Activated T-cell treated with anti-CD3 and anti-CD28 coated beads, Interleukin-2, amount 50 U/mL, for 24 hours (primary cell): Measurements from ENCODE around the gene GJD4.

Experiments
- DNase-seq: peaks from one replicate; pipeline ENCODE4 v3.0.0-alpha.2; 2020
- H3K27ac Mint-ChIP-seq: 2 replicates; pipeline ENCODE4 v1.8.0; 2020; ENCODE audit warnings: mild to moderate bottlenecking, mixed read lengths
- H3K27me3 Mint-ChIP-seq: 2 replicates; pipeline ENCODE4 v1.8.0; 2020; ENCODE audit warnings: mixed read lengths
- H3K36me3 Mint-ChIP-seq: 2 replicates; pipeline ENCODE4 v1.8.0; 2020; ENCODE audit warnings: low read depth, mixed read lengths
- H3K4me1 Mint-ChIP-seq: 2 replicates; pipeline ENCODE4 v1.8.0; 2020; ENCODE audit warnings: low read depth, mixed read lengths
- H3K4me3 Mint-ChIP-seq: 2 replicates; pipeline ENCODE4 v1.8.0; 2020; ENCODE audit warnings: mild to moderate bottlenecking, moderate library complexity, mixed read lengths
- H3K9me3 Mint-ChIP-seq: 2 replicates; pipeline ENCODE4 v1.8.0; 2020; ENCODE audit warnings: mixed read lengths

The GJD4 gene

GRCh38 chr10:35605191-35605590 is at the start of gene GJD4:
GJD4 (plus strand) TSS chr10:35605341; CDS start chr10:35605568, 227 bp downstream.
- no peak within 1 kb of the TSS for H3K4me3 Mint-ChIP-seq
- H3K27ac Mint-ChIP-seq, result no peak within 1 kb of the TSS
- H3K36me3 Mint-ChIP-seq, result no peaks in the 10 kb centered on the region
- H3K9me3 Mint-ChIP-seq, result peaks cover 8% of the 10 kb centered on the region
- no peak for DNase-seq
- peaks cover 4% of the 10 kb centered on the region for H3K4me1 Mint-ChIP-seq
- H3K27me3 Mint-ChIP-seq, result peaks cover 69% of the 10 kb centered on the region

GRCh38 chr10:35555962-35556930 is 48.9 kb upstream of the GJD4 start:
- no peak for DNase-seq
- Mint-ChIP-seq H3K27ac (no peak overlapping the region), H3K36me3 (peaks cover 67% of the 10 kb centered on the region)

GRCh38 chr10:35558276-35558675 is 46.9 kb upstream of the GJD4 start:
- H3K36me3 Mint-ChIP-seq, result peaks cover 62% of the 10 kb centered on the region
- H3K27ac Mint-ChIP-seq, result no peak overlapping the region

More at GRCh38 chr10:35555962-35556930, 48.9 kb upstream of the GJD4 start:
- H3K27me3 Mint-ChIP-seq, result no peaks in the 10 kb centered on the region
- no peaks in the 10 kb centered on the region for H3K4me1 Mint-ChIP-seq
- H3K4me3 Mint-ChIP-seq, result no peak overlapping the region
- no peaks in the 10 kb centered on the region for H3K9me3 Mint-ChIP-seq

GRCh38 chr10:35559416-35559815 is 45.7 kb upstream of the GJD4 start:
- H3K27me3 Mint-ChIP-seq, result no peaks in the 10 kb centered on the region
- no peak overlapping the region for H3K27ac Mint-ChIP-seq
- no peaks in the 10 kb centered on the region for H3K9me3 Mint-ChIP-seq
- H3K36me3 Mint-ChIP-seq, result peaks cover 54% of the 10 kb centered on the region
- no peak overlapping the region for H3K4me3 Mint-ChIP-seq
- peaks cover 1% of the 10 kb centered on the region for H3K4me1 Mint-ChIP-seq
- no peak for DNase-seq

More at GRCh38 chr10:35558276-35558675, 46.9 kb upstream of the GJD4 start:
- H3K27me3 Mint-ChIP-seq, result no peaks in the 10 kb centered on the region
- no peaks in the 10 kb centered on the region for H3K9me3 Mint-ChIP-seq
- no peak for DNase-seq
- H3K4me3 Mint-ChIP-seq, result no peak overlapping the region
- H3K4me1 Mint-ChIP-seq, result no peaks in the 10 kb centered on the region

- H3K36me3 Mint-ChIP-seq, result peaks cover 52% of the 10 kb centered on the region
- H3K4me3 Mint-ChIP-seq, result no peak overlapping the region
- peak overlapping the region; percentile 3 for H3K27ac Mint-ChIP-seq
- H3K27me3 Mint-ChIP-seq, result no peaks in the 10 kb centered on the region
- DNase-seq, result no peak
- H3K4me1 Mint-ChIP-seq, result peaks cover 1% of the 10 kb centered on the region
- H3K9me3 Mint-ChIP-seq, result no peaks in the 10 kb centered on the region
Observed at GRCh38 chr10:35561715-35562114, 43.4 kb upstream of the GJD4 start.

- Mint-ChIP-seq H3K36me3 (peaks cover 56% of the 10 kb centered on the region), H3K4me3 (no peak overlapping the region), H3K4me1 (peaks cover 1% of the 10 kb centered on the region), H3K27ac (no peak overlapping the region), H3K27me3 (no peaks in the 10 kb centered on the region), H3K9me3 (no peaks in the 10 kb centered on the region)
- no peak for DNase-seq
Observed at GRCh38 chr10:35562427-35562826, 42.7 kb upstream of the GJD4 start.

GRCh38 chr10:35563261-35563891 is 41.8 kb upstream of the GJD4 start:
- Mint-ChIP-seq H3K4me1 (peaks cover 1% of the 10 kb centered on the region), H3K27ac (no peak overlapping the region), H3K9me3 (no peaks in the 10 kb centered on the region), H3K27me3 (no peaks in the 10 kb centered on the region), H3K36me3 (peaks cover 57% of the 10 kb centered on the region), H3K4me3 (no peak overlapping the region)
- DNase-seq, result peak; percentile 58

- Mint-ChIP-seq H3K9me3 (no peaks in the 10 kb centered on the region), H3K27me3 (no peaks in the 10 kb centered on the region), H3K4me1 (peaks cover 1% of the 10 kb centered on the region), H3K27ac (no peak overlapping the region), H3K4me3 (no peak overlapping the region), H3K36me3 (peaks cover 59% of the 10 kb centered on the region)
- no peak for DNase-seq
Observed at GRCh38 chr10:35564341-35564968, 40.7 kb upstream of the GJD4 start.

GRCh38 chr10:35565602-35566081 is 39.5 kb upstream of the GJD4 start:
- Mint-ChIP-seq H3K27ac (no peak overlapping the region), H3K4me3 (no peak overlapping the region), H3K36me3 (peaks cover 64% of the 10 kb centered on the region), H3K27me3 (no peaks in the 10 kb centered on the region), H3K9me3 (no peaks in the 10 kb centered on the region), H3K4me1 (peaks cover 1% of the 10 kb centered on the region)
- DNase-seq, result no peak

GRCh38 chr10:35567951-35568350 is 37.2 kb upstream of the GJD4 start:
- no peaks in the 10 kb centered on the region for H3K9me3 Mint-ChIP-seq
- no peak for DNase-seq
- no peak overlapping the region for H3K27ac Mint-ChIP-seq
- H3K36me3 Mint-ChIP-seq, result peaks cover 70% of the 10 kb centered on the region
- H3K4me3 Mint-ChIP-seq, result no peak overlapping the region
- peaks cover 1% of the 10 kb centered on the region for H3K4me1 Mint-ChIP-seq
- H3K27me3 Mint-ChIP-seq, result no peaks in the 10 kb centered on the region

GRCh38 chr10:35568483-35569015 is 36.6 kb upstream of the GJD4 start:
- DNase-seq, result no peak
- Mint-ChIP-seq H3K36me3 (peaks cover 73% of the 10 kb centered on the region), H3K27ac (no peak overlapping the region), H3K4me1 (no peaks in the 10 kb centered on the region), H3K4me3 (no peak overlapping the region), H3K9me3 (no peaks in the 10 kb centered on the region), H3K27me3 (no peaks in the 10 kb centered on the region)

- no peak for DNase-seq
- Mint-ChIP-seq H3K27me3 (no peaks in the 10 kb centered on the region), H3K36me3 (peaks cover 79% of the 10 kb centered on the region), H3K4me1 (no peaks in the 10 kb centered on the region), H3K27ac (no peak overlapping the region), H3K4me3 (no peak overlapping the region), H3K9me3 (no peaks in the 10 kb centered on the region)
Observed at GRCh38 chr10:35569111-35569707, 35.9 kb upstream of the GJD4 start.

- H3K36me3 Mint-ChIP-seq, result peaks cover 86% of the 10 kb centered on the region
- H3K27me3 Mint-ChIP-seq, result no peaks in the 10 kb centered on the region
- DNase-seq, result no peak
- no peaks in the 10 kb centered on the region for H3K9me3 Mint-ChIP-seq
- H3K4me1 Mint-ChIP-seq, result no peaks in the 10 kb centered on the region
- H3K27ac Mint-ChIP-seq, result no peak overlapping the region
- H3K4me3 Mint-ChIP-seq, result no peak overlapping the region
Observed at GRCh38 chr10:35569836-35570235, 35.3 kb upstream of the GJD4 start.

- no peak for DNase-seq
- Mint-ChIP-seq H3K36me3 (peaks cover 88% of the 10 kb centered on the region), H3K27ac (no peak overlapping the region), H3K9me3 (peaks cover 2% of the 10 kb centered on the region), H3K27me3 (no peaks in the 10 kb centered on the region), H3K4me3 (no peak overlapping the region), H3K4me1 (no peaks in the 10 kb centered on the region)
Observed at GRCh38 chr10:35570397-35570796, 34.7 kb upstream of the GJD4 start.
